Measurements from ENCODE around the gene ACIN1.

ACIN1 gene

DNA sequence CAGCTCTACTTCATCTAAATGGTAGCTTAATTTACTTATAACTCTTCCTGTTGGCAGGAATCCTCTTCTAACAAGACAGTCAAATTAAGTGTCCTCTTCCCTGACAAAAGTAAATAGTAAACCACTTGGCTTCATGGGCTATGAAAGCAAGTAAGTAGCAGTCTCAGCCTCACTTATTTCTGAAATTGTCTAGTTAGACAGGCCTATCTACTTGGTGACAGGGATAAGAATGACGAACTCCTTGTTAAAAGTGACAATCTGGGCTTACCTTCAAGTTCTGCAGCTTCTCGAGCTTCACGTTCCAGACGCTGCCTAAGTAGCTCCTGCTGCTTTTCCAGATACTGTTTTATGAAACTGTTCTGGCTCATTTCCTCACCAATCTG is 4.7 kb downstream of the ACIN1 start:
- Histone ChIP-seq H3K4me1 (ENCODE audit: insufficient read depth, low read length) (no peaks in the 10 kb centered on the region), H3K9me3 (ENCODE audit: insufficient read depth, low read depth, low read length) (no peaks in the 10 kb centered on the region), H3K27me3 (ENCODE audit: insufficient read depth, low read length) (no peaks in the 10 kb centered on the region), H3K27ac (ENCODE audit: low read length) (no peak overlapping the region), H3K4me3 (ENCODE audit: low read length) (no peak overlapping the region), H3K9ac (ENCODE audit: low read depth, low read length) (no peak overlapping the region), H3K36me3 (ENCODE audit: insufficient read depth, low read depth, low read length) (peaks cover 83% of the 10 kb centered on the region)

DNA sequence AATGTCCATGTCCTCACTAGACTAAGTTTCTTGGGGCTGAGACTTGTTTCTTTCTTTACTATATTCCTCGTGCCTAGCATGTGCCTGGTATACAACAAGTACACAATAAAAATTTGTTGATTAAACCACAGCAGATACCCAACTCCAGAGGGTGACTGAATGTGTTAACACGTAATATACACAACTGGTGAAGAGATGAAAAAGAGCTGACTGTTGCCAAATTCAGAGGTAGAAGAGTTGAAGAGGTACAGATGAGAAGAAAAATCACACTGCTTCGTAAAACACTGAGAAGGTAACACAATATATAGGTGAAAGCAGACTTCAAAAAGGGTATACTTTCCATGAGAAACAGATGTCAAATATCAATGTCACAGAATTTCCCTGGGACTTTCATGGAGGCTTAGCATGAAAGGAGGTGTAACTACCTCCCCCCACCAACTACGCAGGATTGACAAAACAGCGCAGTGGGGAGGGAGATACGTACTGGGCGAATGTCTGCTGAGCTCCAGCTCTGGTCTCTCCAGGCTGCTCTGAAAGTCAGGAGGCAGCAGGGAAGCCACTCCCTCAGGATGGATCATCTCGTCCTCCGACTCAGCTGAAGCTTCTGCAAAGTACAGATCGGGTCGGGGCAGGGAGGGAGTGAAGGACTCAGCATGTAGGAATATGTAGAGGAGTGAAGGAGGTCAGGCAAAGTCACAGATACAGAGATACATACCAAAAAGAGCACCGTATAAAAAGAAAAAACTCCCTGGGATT is 5.3 kb downstream of the ACIN1 start:
- no peak overlapping the region for H3K4me3 ChIP-seq (ENCODE audit: low read length)
- H3K4me1 ChIP-seq (ENCODE audit: insufficient read depth, low read length) = no peaks in the 10 kb centered on the region
- H3K9ac ChIP-seq (ENCODE audit: low read depth, low read length) = no peak overlapping the region
- H3K36me3 ChIP-seq (ENCODE audit: insufficient read depth, low read depth, low read length) = peaks cover 89% of the 10 kb centered on the region
- no peak overlapping the region for H3K27ac ChIP-seq (ENCODE audit: low read length)
- no peaks in the 10 kb centered on the region for H3K9me3 ChIP-seq (ENCODE audit: insufficient read depth, low read depth, low read length)
- H3K27me3 ChIP-seq (ENCODE audit: insufficient read depth, low read length) = no peaks in the 10 kb centered on the region

GRCh38 chr14:23086565-23086964 is 8.4 kb downstream of the ACIN1 start:
- Histone ChIP-seq H3K27me3 (ENCODE audit: insufficient read depth, low read length) (no peaks in the 10 kb centered on the region), H3K36me3 (ENCODE audit: insufficient read depth, low read depth, low read length) (peaks cover 99% of the 10 kb centered on the region), H3K9me3 (ENCODE audit: insufficient read depth, low read depth, low read length) (no peaks in the 10 kb centered on the region), H3K4me1 (ENCODE audit: insufficient read depth, low read length) (no peaks in the 10 kb centered on the region), H3K4me3 (ENCODE audit: low read length) (no peak overlapping the region), H3K27ac (ENCODE audit: low read length) (no peak overlapping the region), H3K9ac (ENCODE audit: low read depth, low read length) (no peak overlapping the region)

DNA sequence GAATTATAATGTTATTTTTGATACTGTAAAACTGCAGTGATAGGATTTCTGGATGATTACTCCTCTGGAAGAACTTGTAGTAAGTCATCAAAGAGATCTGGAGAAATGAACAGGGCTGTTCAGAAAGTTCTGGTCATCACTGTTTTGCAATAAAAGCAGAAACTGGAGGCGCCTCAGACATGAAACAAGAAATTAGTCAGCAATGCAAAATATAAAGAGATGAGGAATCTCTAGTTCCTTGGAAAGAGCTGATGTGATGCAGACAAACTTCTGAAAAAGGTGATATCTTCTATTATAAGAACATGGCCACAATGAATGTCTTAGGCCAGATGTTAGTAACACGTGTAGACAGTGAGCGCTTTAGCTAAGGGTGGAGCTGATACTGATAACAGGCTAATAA is 9.5 kb downstream of the ACIN1 start:
- H3K36me3 ChIP-seq (ENCODE audit: insufficient read depth, low read depth, low read length) = peaks cover 99% of the 10 kb centered on the region

DNA sequence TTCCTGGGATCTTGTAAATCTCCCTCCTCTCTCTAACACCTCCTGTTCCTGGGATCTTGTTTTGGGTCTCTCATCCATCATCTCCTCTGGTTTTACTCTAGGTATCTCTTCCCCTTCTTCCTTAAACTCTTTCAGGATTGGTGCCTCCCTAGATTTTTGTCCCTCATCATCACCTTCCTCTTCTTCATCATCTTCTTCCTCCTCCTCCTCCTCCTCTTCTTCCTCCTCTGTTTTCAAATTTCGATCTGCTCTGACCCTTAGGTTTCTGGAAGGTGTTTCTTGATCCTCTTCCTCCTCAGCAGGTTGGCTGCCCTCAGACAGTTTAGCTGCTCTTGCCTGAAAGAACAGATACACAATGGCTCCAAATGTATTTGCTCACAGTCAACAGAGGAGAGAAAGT is 14.5 kb downstream of the ACIN1 start:
- no peak overlapping the region for H3K9ac ChIP-seq (ENCODE audit: low read depth, low read length)
- peaks cover 99% of the 10 kb centered on the region for H3K36me3 ChIP-seq (ENCODE audit: insufficient read depth, low read depth, low read length)
- no peaks in the 10 kb centered on the region for H3K27me3 ChIP-seq (ENCODE audit: insufficient read depth, low read length)
- H3K4me3 ChIP-seq (ENCODE audit: low read length) = no peak overlapping the region
- no peaks in the 10 kb centered on the region for H3K9me3 ChIP-seq (ENCODE audit: insufficient read depth, low read depth, low read length)
- H3K27ac ChIP-seq (ENCODE audit: low read length) = no peak overlapping the region
- H3K4me1 ChIP-seq (ENCODE audit: insufficient read depth, low read length) = no peaks in the 10 kb centered on the region; the same call in 1 of the 2 replicates

More for the DNA sequence above, 9.5 kb downstream of the ACIN1 start:
- Histone ChIP-seq H3K4me1 (ENCODE audit: insufficient read depth, low read length) (no peaks in the 10 kb centered on the region), H3K4me3 (ENCODE audit: low read length) (no peak overlapping the region), H3K9ac (ENCODE audit: low read depth, low read length) (no peak overlapping the region), H3K9me3 (ENCODE audit: insufficient read depth, low read depth, low read length) (no peaks in the 10 kb centered on the region), H3K27ac (ENCODE audit: low read length) (no peak overlapping the region), H3K27me3 (ENCODE audit: insufficient read depth, low read length) (no peaks in the 10 kb centered on the region)

DNA sequence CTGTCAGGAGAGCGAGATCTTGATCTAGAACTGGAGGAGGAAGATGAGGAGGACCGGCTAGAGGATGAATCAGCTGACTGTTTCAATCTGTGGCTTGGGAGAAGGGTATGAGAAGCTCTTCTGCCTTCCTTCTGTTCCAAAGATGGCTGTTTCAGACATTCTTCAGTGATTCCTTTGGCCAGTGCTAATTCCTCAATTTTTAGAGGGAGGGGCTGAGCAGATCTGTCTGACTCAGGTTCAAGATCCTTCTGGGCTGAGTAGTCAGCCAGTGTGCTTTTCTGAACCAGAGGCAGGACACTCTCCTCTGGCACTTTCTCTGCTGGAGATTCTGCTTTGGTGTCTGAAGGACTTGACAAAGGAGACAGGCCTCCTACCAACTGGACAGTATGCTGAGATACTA is 15.2 kb downstream of the ACIN1 start:
- Histone ChIP-seq H3K27ac (ENCODE audit: low read length) (no peak overlapping the region), H3K36me3 (ENCODE audit: insufficient read depth, low read depth, low read length) (peaks cover 99% of the 10 kb centered on the region), H3K4me1 (ENCODE audit: insufficient read depth, low read length) (no peaks in the 10 kb centered on the region; the same call in 1 of the 2 replicates), H3K9me3 (ENCODE audit: insufficient read depth, low read depth, low read length) (no peaks in the 10 kb centered on the region), H3K4me3 (ENCODE audit: low read length) (no peak overlapping the region), H3K9ac (ENCODE audit: low read depth, low read length) (no peak overlapping the region), H3K27me3 (ENCODE audit: insufficient read depth, low read length) (no peaks in the 10 kb centered on the region)

DNA sequence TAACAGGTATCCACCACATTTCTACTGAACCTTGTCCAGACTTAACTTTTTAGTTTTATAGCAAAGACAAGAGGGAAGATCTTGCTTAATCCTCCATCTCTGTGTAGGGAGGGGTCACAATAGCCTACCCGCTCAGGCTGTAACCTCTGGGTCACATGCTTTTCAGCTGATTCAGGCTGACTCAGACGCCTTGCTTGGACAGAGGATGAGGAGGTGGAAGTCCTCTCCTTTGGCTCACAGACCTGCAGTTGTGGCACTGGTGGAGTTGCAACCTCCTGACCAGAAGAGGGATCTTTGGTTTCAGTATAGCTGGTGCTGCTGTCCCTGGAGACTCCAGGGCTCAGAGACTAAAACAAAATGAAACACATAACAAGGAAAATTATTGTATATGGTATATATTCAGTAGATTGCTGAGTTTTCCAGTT is 16.2 kb downstream of the ACIN1 start:
- Histone ChIP-seq H3K27ac (ENCODE audit: low read length) (no peak overlapping the region), H3K9ac (ENCODE audit: low read depth, low read length) (no peak overlapping the region), H3K4me1 (ENCODE audit: insufficient read depth, low read length) (no peaks in the 10 kb centered on the region; the same call in 1 of the 2 replicates), H3K27me3 (ENCODE audit: insufficient read depth, low read length) (no peaks in the 10 kb centered on the region), H3K4me3 (ENCODE audit: low read length) (no peak overlapping the region), H3K9me3 (ENCODE audit: insufficient read depth, low read depth, low read length) (no peaks in the 10 kb centered on the region), H3K36me3 (ENCODE audit: insufficient read depth, low read depth, low read length) (peaks cover 99% of the 10 kb centered on the region)

GRCh38 chr14:23077962-23078361 is 17.0 kb downstream of the ACIN1 start:
- Histone ChIP-seq H3K36me3 (ENCODE audit: insufficient read depth, low read depth, low read length) (peaks cover 96% of the 10 kb centered on the region), H3K27ac (ENCODE audit: low read length) (no peak overlapping the region), H3K9me3 (ENCODE audit: insufficient read depth, low read depth, low read length) (no peaks in the 10 kb centered on the region), H3K4me3 (ENCODE audit: low read length) (no peak overlapping the region), H3K27me3 (ENCODE audit: insufficient read depth, low read length) (no peaks in the 10 kb centered on the region), H3K4me1 (ENCODE audit: insufficient read depth, low read length) (peaks cover 1% of the 10 kb centered on the region), H3K9ac (ENCODE audit: low read depth, low read length) (no peak overlapping the region)

- Histone ChIP-seq H3K9ac (ENCODE audit: low read depth, low read length) (no peak overlapping the region), H3K4me3 (ENCODE audit: low read length) (no peak overlapping the region), H3K4me1 (ENCODE audit: insufficient read depth, low read length) (peaks cover 12% of the 10 kb centered on the region), H3K9me3 (ENCODE audit: insufficient read depth, low read depth, low read length) (no peaks in the 10 kb centered on the region), H3K36me3 (ENCODE audit: insufficient read depth, low read depth, low read length) (peaks cover 95% of the 10 kb centered on the region), H3K27me3 (ENCODE audit: insufficient read depth, low read length) (no peaks in the 10 kb centered on the region), H3K27ac (ENCODE audit: low read length) (no peak overlapping the region)
Observed at GRCh38 chr14:23076785-23077408, 18.0 kb downstream of the ACIN1 start.

GRCh38 chr14:23074906-23075305 is 20.0 kb downstream of the ACIN1 start:
- Histone ChIP-seq H3K4me1 (ENCODE audit: insufficient read depth, low read length) (peaks cover 17% of the 10 kb centered on the region), H3K27ac (ENCODE audit: low read length) (no peak overlapping the region), H3K9ac (ENCODE audit: low read depth, low read length) (no peak overlapping the region), H3K9me3 (ENCODE audit: insufficient read depth, low read depth, low read length) (no peaks in the 10 kb centered on the region), H3K4me3 (ENCODE audit: low read length) (no peak overlapping the region), H3K36me3 (ENCODE audit: insufficient read depth, low read depth, low read length) (peaks cover 75% of the 10 kb centered on the region), H3K27me3 (ENCODE audit: insufficient read depth, low read length) (no peaks in the 10 kb centered on the region)

- H3K36me3 ChIP-seq (ENCODE audit: insufficient read depth, low read depth, low read length) = peaks cover 72% of the 10 kb centered on the region
- peak overlapping the region; percentile 88 for H3K4me3 ChIP-seq (ENCODE audit: low read length)
- peaks cover 33% of the 10 kb centered on the region for H3K4me1 ChIP-seq (ENCODE audit: insufficient read depth, low read length)
- H3K9me3 ChIP-seq (ENCODE audit: insufficient read depth, low read depth, low read length) = no peaks in the 10 kb centered on the region
- no peaks in the 10 kb centered on the region for H3K27me3 ChIP-seq (ENCODE audit: insufficient read depth, low read length)
- H3K27ac ChIP-seq (ENCODE audit: low read length) = peak overlapping the region; percentile 37
- peak overlapping the region; percentile 98; the same call in 1 of the 2 replicates for H3K9ac ChIP-seq (ENCODE audit: low read depth, low read length)
Observed at GRCh38 chr14:23071921-23072539, 22.9 kb downstream of the ACIN1 start.

All from iPS-20b (cell line).